HG02885 (cell line): ENCODE results near the gene LRRIQ3.
A peak's percentile ranks its signal among the peaks of the same experiment; 100 is the strongest.

Experiments used
- ATAC-seq: cut with Tn5 transposase; IDR thresholded peaks from one replicate; pipeline ENCODE4 v1.9.1; 2021; ENCODE audit warnings: mild to moderate bottlenecking; ENCODE audit not compliant: unreplicated experiment, poor library complexity

The LRRIQ3 gene

DNA sequence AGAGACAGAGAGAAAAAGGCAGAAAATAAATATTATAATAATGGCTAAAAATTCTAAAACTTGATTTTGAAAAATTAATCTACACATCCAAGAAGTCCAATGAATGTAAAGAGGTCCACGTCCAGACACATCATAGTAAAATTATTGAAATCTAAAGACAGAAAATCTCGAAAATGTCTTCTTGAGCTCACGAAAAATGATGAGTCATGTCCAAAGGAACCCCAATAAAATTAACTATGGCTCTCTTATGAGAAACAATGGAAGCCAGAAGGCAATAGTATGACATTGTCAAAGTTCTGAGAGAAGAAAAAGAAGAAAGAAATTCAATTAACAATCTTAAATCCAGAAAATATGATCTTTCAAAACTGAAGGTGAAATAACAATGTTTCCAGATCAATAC is 84.6 kb downstream of the LRRIQ3 start:
- ATAC-seq: no peak

- no peak for ATAC-seq
Observed at GRCh38 chr1:74107394-74107793, 90.6 kb downstream of the LRRIQ3 start.

GRCh38 chr1:74091371-74091770 is 106.6 kb downstream of the LRRIQ3 start:
- ATAC-seq: no peak

GRCh38 chr1:74083128-74083527 is 114.8 kb downstream of the LRRIQ3 start:
- no peak for ATAC-seq

DNA sequence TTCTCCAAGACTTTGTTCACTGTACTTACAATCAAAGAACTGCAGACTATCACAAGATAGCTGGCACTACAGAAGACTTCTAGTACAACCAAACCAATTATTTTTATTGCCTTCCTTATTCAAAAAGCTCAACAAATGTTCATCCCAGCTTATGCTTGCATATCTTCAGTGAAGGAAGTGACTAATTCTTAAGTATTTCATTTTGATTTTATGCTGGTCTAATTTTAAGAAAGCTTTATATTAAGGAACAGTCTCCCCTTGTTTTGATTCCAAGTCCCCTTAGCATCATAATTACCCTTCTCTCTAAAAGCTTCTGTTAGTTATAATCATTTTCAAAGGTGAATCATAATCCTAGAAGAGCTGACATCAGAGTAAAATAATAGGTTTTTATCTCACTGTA is 132.9 kb downstream of the LRRIQ3 start:
- ATAC-seq: no peak

- no peak for ATAC-seq
Observed at GRCh38 chr1:74057719-74058118, 140.3 kb downstream of the LRRIQ3 start.

DNA sequence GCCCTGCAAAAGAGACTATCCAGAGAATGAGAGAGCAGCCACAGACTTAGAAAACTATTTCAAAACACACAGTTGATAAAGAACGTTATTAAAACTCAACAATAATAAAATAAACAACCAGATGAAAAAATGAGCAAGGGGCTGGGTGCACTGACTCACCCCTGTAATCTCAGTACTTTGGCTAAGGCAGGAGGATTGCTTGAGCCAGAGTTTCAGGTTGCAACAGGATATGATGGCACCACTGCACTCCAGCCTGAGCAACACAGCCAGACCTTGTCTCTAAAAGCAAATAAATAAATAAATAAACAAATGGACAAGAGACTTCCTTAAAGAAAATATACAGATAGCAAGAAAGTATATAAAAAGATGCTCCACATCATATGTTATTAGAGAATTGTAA is 144.6 kb downstream of the LRRIQ3 start:
- no peak for ATAC-seq

- no peak for ATAC-seq
Observed at GRCh38 chr1:74050386-74050785, 147.6 kb downstream of the LRRIQ3 start.

- no peak for ATAC-seq
Observed at GRCh38 chr1:74038042-74038441, 159.9 kb downstream of the LRRIQ3 start.

DNA sequence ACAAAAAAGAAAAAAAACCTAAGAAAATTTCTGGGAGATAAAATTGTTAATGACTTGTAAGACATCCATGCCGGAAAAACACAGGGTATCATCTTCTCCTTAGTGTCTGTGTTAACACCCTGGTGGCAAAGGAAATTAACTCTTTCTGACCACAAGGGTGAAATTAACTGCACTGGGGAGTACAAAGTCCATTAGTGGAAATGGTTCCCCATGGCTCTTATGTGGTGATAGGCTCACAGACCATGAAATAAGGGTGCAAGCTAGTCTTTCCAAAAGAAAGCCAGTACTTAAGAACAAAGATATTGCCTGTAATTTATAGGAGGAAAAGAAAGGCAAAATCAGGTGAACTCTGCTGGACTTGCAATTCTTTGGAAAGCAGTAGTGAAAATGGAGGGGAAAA is 185.4 kb downstream of the LRRIQ3 start:
- ATAC-seq: no peak

GRCh38 chr1:74011736-74012135 is 186.2 kb downstream of the LRRIQ3 start:
- no peak for ATAC-seq

DNA sequence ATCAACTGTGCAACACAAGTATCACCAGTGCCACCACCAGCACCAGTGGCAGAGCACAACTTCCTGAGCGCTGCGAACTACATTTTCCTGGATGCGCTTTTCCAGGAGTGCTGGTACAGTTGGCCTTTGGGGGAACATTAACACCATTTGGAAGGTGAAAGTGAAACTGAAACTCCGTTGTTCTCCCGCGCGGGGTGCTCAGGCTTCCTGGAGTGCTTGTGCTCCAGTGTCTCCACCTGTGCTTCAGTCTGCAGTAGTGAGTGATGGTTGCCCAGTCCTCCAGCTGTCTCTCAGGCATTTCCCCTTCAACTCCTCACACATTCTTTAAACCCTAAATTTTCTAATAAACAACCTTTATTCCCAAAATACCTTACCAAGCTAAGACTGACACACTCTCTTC is 187.8 kb downstream of the LRRIQ3 start:
- ATAC-seq: peak; percentile 47

DNA sequence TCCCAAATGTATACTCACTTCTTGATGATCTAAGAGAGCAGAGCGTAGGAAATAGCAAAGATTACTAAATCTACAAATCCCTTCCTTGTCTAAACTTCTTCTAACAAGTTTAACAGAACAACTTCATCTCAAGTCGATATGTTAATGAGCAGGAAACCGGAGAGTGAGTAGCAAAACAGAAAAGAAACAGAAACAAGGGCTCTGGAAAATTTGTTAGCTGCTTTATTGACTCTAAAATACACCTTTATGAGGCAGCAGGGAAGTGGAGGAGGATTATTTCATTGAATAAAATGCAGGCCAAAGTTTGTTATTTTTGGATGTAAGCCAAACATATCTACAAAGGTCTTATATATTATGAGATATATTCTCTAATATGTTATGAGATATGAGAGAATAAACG is 192.4 kb downstream of the LRRIQ3 start:
- ATAC-seq: no peak

DNA sequence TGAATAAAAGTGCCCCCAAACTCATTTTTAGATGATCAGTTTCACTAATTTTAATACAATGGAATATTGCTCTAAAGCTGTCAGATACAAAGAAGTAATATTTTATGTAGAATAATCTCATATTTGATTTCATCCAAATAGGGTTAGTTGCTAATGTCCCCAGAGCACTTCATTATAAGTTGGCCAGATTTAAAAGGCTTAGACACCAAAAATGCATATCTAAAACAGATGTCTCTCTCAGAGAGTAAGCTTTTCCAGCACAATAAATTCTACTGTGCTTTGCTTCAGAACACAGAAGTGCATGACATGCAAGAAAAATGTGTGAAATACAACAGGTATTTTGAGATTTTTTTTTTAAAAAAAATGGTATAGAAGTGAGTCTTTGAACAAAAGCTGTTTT is 194.2 kb downstream of the LRRIQ3 start:
- no peak for ATAC-seq

GRCh38 chr1:73998348-73998959 is 199.5 kb downstream of the LRRIQ3 start:
- peak; percentile 65 for ATAC-seq

DNA sequence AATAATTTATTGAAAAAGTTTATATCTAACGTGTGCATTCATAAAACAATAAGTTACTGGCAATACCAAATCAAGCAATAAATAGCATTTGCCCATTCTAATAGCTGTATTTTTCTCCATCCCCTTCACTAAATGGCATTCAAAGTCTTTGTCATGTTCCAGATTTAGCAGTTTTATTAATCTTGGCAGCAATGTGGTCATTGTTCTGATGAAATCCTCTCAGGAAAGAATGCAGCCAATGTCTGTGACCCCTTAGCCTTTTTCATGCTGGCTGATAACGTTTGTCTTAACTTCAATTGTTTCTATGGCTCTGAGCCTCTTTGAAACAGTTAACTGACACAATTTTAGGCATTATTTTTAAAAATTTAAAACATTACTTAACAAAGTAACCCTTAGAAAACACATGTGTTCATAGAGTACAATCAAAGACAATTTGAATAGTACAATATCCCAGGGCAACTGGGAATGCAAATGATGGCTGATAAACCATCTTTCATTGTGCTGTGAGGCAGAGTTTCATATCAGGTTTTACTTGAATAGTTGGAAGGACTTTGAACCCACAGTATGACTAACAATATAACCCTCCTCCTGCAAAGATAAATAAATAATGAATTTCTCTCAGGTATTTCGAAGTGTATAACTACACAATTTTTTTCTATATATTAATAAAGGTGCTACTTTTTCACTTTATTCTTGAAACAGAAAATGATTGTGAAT is 217.5 kb downstream of the LRRIQ3 start:
- ATAC-seq: no peak

DNA sequence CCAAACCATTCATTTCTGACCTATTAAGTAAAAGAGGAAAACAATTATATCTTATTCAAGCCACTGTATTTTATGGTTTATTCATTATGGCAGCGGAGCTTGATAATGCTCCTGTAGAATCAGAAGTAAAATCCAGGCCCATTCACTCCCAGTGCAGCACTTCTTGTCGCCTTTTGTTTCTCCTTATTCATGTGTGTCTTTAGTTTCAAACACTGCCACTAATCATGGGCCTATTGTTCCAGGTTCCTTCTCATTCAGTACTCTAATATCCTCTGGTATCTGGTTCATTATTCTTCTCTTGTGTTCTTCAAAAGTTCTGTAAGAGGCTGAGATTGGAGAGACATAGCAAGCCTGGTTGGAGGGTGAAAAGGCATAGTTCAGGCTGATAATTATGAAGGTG is 218.3 kb downstream of the LRRIQ3 start:
- ATAC-seq: no peak

- ATAC-seq: no peak
Observed at GRCh38 chr1:73978964-73979363, 219.0 kb downstream of the LRRIQ3 start.
